ENCODE measurements around the gene ATP10B. TPM values are rescaled to one million over a fixed set of nuclear protein-coding genes. Genes with fewer than 3 reads are reported as not detected.

The ATP10B gene
- total and polyA plus RNA-seq, 2 of the 8 experiments (the other 6 are each of a cell fraction or from before 2014, with no cell fraction given), result 0.06 to 0.11 TPM

- POLR2A ChIA-PET (ENCODE audit: partially characterized antibody), result no interaction called here
- Histone ChIP-seq H3K4me2 (ENCODE audit: insufficient read depth in 1 of 2, low read depth in 2 of 2, low read length in 2 of 2) (no peak overlapping the region), H4K91ac (replicated peaks; ENCODE audit: insufficient read length, low read length) (no peak overlapping the region), H3K18ac (ENCODE audit: extremely low read depth, low read length) (no peak overlapping the region), H2AK5ac (ENCODE audit: low read depth, low read length) (no peak overlapping the region), H3K23me2 (ENCODE audit: low read depth, low read length) (no peaks in the 10 kb centered on the region), H3K79me1 (ENCODE audit: low read depth, low read length) (no peaks in the 10 kb centered on the region), H3K14ac (ENCODE audit: insufficient read length) (no peak overlapping the region), H3K9me3 (ENCODE audit: insufficient read depth in 2 of 2, low read depth in 1 of 2, low read length in 1 of 2) (no peaks in the 10 kb centered on the region), H3K4me1 (replicated peaks in 1 of 4; ENCODE audit: control insufficient read depth in 3 of 4, insufficient read depth in 4 of 4, low read length in 3 of 4) (no peaks in the 10 kb centered on the region), H2BK5ac (ENCODE audit: low read depth, low read length) (no peak overlapping the region), H2BK20ac (ENCODE audit: low read length) (no peak overlapping the region), H2BK15ac (ENCODE audit: low read length) (no peak overlapping the region), H3K27me3 (replicated peaks in 1 of 4; ENCODE audit: control insufficient read depth in 3 of 4, extremely low read depth in 1 of 4, insufficient read depth in 3 of 4, low read length in 3 of 4) (no peaks in the 10 kb centered on the region), H3K4me3 (ENCODE audit: extremely low read depth in 1 of 4, insufficient read depth in 2 of 4, low read depth in 3 of 4, low read length in 4 of 4) (no peak overlapping the region), H4K20me1 (replicated peaks in 1 of 2; ENCODE audit: control insufficient read depth in 1 of 2, insufficient read depth in 2 of 2, low read length in 2 of 2) (no peaks in the 10 kb centered on the region), H3K56ac (replicated peaks; ENCODE audit: insufficient read length, low read depth, low read length) (no peak overlapping the region), H3K79me2 (ENCODE audit: control insufficient read depth in 1 of 2, insufficient read depth in 2 of 2, low read length in 2 of 2) (no peaks in the 10 kb centered on the region), H4K5ac (ENCODE audit: insufficient read length, low read depth, low read length) (no peak overlapping the region), H3K36me3 (ENCODE audit: control insufficient read depth in 2 of 4, insufficient read depth in 4 of 4, low read length in 3 of 4) (no peaks in the 10 kb centered on the region), H3K23ac (ENCODE audit: insufficient read length) (no peak overlapping the region), H3K9ac (replicated peaks in 1 of 4; ENCODE audit: extremely low read depth in 1 of 4, low read depth in 3 of 4, low read length in 3 of 4) (no peak overlapping the region), H4K8ac (ENCODE audit: extremely low read depth, insufficient read depth, low read length) (no peak overlapping the region), H2AFZ (ENCODE audit: low read length) (no peak overlapping the region), H2BK12ac (ENCODE audit: low read depth, low read length) (no peak overlapping the region), H3K27ac (ENCODE audit: low read depth, low read length) (no peak overlapping the region), H2BK120ac (replicated peaks; ENCODE audit: low read depth, low read length) (no peak overlapping the region), H3K4ac (replicated peaks; ENCODE audit: insufficient read length, low read depth, low read length) (no peak overlapping the region)
- WGBS, 2 experiments (ENCODE audit: extremely low coverage in 1 of 2, insufficient coverage in 1 of 2, insufficient read length in 1 of 2, insufficient replicate concordance in 2 of 2, low coverage in 1 of 2, low lambda C conversion rate in 2 of 2, missing lambda C conversion rate in 1 of 2), result 92% methylated on average over 9 of the region's 9 CpGs; no CpG with 5 or more reads in 1 of the 2 experiments
- TF ChIP-seq E2F6 (IDR thresholded peaks at IDR 0.05) (no peak), SAP30 (IDR thresholded peaks at IDR 0.05; ENCODE audit: insufficient read depth, insufficient replicate concordance, low read length) (no peak), TAF7 (optimal IDR thresholded peaks at IDR 0.05; ENCODE audit: borderline replicate concordance, low read depth, low read length) (no peak), TAF1 (IDR thresholded peaks at IDR 0.05; ENCODE audit: low read depth, low read length) (no peak)
- no peak for FAIRE-seq
- CTCF ChIA-PET (ENCODE audit: partially characterized antibody), result interaction anchor here (0.6 to 3.2 kb wide), 7 partner anchors 11 to 550 kb away, joined by 3 to 16 read pairs (median 3); no protein-coding TSS in a partner anchor
- no peak for DNase-seq (ENCODE audit: low read depth in 1 of 2, low spot score in 2 of 2)
These were observed 200.0 kb downstream of the ATP10B start for GRCh38 chr5:160651692-160652645.

All from H1 (cell line).